GM19324 (cell line): ENCODE data around the gene XCL2.
A peak's percentile ranks its signal among the peaks of the same experiment; 100 is the strongest.
"Not testable (repeated sequence)": the region's sequence is repeated elsewhere in the genome, so short reads cannot be mapped to it uniquely, and the experiment has no call there.

Experiments
- ATAC-seq: cut with Tn5 transposase; IDR thresholded peaks from one replicate; pipeline ENCODE4 v1.9.1; 2021; ENCODE audit warnings: mild to moderate bottlenecking, moderate library complexity; ENCODE audit not compliant: unreplicated experiment, low FRiP score

Gene XCL2

DNA sequence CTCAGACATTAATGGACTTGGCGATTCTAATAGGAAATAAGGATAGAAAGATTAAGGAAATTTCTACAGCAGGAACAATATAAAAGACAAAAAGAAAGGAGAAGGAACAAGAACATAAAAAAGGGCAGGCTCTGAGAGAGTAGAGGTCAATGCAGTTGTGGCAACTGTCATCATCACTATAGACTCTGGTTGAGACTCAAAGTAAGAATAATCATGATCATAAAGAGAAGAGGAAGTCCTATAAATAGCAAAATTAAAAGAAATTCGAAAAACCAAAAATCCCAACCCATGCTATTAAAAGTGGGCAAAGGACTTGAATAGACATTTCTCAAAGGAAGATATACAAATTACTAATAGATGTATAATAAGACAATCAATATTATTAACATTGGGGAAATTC, 18.2 kb upstream of the XCL2 start:
- no peak for ATAC-seq

DNA sequence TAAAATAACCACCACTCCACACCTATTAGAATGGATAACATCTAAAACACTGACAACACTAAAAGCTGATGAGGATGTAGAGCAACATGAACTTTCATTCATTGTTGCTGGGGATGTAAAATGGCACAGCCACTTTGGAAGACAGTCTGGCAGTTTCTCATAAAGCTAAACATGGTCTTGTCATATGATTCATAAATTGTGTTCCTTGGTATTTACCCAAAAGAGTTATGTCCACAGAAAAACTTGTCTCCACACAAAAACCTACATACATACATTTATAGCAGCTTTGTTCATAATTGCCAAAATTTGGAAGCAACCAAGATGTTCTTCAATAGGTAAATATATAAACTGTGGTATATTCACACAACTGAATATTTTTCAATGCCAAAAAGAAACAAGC, 16.6 kb upstream of the XCL2 start:
- no peak for ATAC-seq

DNA sequence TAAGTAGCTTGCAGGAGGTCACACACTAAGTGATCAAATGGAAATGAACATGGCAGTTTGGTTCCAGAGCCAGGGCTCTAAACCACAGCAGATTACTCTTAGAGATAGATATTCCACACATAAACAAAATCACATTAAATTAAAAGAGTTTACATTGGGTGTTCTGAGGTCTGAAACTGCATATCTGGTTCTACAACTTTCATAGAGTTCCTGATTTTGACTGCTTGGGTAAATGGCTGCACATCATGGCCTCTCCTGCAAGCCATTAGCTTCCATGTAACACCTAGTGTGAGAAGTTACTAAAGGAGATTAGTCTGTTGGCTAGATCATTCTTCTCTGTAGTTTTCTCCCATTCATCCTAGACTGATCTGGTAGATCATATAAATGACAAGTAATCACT, 12.8 kb upstream of the XCL2 start:
- ATAC-seq: no peak

DNA sequence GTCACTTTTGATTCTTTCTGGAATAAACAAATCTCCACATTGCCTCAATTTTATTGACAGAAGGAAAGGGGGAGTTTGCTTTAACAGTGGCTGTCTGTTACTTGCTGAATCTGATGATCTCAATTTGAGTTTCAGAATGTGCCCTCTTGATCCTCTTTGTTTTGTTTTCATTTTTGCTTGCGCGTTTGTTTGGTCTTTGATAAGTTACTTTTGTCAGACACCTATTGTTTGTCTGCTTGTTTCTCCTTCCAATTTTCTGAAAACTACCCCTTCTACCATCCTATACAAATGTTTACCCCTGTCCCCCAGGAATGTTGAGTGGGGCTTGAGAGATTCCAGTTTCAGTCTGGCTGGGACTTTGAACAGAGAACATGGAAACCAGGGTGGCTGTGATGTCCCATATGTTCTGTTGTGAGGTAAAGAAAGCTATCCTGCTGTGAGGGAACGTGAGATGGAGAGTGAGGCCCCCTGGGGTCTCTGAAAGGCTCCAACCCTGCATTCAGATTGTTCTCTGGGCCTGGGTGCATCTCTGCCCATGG, 11.8 kb upstream of the XCL2 start:
- no peak for ATAC-seq

DNA sequence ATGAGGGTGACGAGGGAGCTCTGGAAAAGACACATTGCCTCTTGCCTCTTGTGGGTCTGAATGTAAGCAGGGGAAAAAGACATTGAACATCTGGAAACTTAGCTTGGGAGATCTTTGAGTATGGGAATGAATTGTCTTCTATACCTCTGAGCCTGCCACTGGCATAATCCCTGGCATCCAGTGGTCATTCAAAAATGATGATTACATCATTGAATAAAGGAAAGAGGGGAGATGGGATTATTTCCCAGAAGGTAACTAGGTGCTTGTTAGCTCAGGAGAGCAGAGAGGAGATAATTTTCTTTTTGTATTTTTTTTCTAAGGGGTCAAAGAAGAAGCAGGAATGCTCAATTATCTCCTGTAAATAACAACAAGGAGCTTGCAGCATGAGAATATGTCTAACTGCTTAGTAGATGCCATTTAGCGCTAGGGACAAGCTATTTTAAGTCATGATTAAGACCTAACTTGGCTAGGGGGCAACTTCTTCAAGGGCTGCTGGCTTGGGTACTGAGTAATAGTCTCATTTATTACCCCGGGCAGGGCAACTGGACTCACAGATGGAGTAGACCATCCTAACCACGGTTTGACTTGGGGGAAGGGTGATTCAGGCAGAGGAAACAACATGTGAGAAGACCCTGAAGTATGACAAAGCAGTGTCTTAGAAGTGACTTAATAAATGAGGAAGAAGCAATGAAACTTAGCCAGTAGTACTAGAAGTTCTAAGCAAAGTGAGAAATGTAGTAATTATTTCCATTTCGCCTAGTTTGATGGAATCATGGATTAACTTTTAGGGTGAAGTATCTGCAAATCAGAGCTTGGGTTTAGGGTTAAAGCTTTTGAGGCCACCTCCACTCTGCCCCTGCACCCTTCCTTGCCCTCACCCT, 11.0 kb upstream of the XCL2 start:
- no peak for ATAC-seq

DNA sequence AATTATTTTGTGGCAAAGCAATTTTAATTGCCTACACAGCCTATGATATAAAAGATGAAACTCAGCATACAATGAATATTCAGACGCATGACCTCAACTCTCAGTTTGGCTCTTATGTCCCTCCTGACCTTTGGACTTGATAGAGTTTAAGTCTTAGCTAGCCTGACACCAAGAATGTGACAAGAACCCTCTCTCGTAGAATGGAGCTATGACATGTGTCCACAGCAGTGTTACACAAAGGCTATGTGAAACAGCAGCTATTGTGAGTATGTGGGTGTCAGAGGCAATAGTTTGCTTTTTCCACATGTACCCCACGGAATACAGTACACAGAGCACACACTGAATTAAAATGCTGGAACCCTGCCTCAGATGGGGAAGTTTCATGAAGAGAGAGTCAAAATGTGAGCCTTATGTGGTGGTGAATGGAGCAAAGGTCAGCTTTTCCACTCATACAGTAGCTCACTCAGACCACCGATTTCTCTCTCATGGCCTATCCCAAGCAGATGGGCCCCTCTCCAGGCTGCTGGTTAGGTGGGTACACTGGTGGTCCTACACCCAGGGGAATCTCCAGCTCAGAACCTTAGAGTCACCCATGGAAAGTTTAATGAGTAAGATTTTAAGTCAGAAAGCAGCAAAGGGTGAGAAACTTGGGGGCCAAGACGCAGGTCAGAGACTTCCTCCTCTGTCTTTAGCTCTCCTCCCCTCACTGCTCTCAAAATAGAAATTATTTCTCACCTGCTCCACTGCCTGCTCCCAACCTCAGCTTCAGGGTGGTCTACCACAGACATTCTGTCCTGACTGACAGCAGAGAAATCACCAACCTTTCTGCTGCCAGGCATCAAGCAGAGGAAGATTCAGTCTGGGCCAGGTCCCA, 10.1 kb upstream of the XCL2 start:
- peak; percentile 45 for ATAC-seq

DNA sequence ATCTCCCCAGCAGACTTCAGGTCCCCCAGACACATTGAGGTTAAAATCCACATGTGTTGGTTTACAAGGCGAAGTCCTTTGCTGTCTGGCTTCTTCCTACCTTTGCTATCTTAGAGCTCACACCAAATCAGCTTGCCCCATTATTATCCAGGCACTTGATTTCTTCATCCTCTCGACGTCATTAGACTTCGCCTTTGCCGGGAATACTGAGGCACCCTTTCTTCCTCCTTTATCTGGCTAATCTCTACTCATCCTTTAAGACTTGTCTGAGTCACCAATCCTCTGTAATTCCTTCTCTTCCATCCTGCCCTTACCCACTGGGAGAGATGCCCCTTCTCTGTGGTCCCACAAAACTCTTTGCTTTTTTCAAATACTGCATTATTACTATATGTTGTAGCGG, 9.2 kb upstream of the XCL2 start:
- ATAC-seq: no peak

DNA sequence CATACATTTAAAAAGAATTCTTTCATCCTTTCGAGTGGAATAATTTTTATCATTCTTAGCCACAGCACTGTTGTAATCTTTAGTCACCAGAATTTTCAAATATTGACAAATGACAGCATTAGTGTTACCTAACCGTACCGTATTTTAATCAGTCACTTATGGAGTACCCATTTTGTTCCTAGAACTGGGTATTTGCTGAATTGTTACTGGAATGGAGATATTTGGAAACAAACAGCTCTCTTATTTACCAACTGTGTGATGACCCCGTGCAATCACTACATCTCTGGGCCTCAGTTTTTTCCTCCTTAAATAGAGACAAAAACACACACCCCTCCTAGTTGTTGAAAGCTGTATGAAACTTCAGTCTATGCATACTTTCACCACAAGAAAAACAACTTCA, 7.9 kb upstream of the XCL2 start:
- no peak for ATAC-seq

DNA sequence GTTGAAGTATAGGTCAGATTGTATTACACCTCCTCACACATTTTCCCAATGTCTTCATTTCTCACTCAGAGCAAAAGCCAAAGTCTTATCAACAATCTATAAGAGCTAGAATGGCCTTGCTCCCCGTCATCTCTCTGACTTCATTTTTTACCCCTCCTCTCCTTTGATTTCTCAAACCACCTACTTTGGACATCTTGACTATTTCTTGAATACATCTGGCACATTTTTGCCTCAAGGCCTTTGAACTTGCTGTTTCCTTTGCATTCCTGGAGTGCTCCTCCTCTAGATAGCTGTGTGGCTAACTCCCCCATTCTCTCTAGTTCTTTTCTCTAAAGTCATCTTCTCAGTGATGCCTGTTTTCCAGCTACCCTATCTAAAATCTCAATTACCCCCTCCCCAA, 7.2 kb upstream of the XCL2 start:
- no peak for ATAC-seq

DNA sequence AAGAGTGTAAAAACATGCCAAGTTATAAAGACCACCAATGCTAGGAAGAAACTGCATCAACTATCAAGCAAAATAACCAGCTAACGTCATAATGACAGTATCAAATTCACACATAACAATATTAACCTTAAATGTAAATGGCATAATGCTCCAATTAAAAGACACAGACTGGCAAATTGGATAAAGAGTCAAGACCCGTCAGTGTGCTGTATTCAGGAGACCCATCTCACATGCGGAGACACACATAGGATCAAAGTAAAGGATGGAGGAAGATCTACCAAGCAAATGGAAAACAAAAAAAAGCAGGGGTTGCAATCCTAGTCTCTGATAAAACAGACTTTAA, 2.7 kb upstream of the XCL2 start:
- ATAC-seq: not testable (repeated sequence)

DNA sequence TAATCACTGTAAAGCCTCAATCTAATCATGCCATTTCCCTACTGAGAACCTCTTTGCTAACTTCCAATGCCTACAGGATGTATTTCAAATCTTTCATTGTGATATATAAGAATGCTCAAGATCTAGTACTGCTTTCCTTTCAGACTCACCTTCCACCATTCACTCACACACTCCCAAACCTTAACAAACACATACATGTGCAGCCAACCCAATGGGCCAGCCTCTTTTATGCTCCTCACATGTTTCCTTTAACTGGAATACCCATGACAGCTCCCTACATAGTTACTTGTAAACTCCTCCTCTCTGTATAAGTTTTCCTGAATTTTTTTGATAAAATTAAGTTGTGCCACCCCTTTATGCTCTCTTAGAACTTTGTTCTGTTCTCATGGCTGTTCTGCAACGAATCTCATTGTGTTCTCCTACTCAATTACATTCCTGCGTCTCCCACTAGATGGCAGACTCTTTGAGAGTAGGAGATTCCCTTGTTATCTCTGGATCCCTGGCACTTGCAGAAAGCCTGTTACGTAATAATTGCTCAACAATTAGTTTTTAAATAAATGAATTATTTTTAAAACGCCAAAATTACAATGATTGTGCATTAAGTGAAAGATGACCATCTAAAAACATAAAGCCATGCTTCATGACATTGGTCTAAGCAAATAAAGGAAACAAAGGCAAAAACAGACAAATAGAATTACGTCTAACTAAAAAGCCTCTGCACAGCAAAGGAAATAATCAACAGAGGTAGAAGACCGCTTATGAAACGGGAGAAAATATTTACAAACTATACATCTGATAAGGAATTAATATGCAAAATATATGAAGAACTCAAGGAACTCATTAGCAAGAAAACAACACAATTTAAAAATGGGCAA, 2.1 kb upstream of the XCL2 start:
- not testable (repeated sequence) for ATAC-seq

DNA sequence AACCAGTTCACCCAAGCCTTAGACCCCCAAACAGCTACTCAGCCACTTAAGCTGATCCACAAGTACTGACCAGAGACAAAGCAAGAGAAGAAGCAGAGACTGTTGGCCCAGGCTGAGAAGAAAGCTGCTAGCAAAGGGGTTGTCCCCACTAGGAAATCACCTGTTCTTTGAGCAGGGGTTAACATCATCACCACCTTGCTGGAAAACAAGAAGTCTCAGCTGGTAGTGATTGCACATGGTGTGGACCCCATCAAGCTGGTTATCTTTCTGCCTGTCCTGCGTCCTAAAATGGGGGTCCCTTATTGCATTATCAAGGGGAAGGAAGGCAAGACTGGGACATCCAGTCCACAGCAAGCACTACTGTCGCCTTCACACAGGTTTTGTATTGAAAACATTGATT, 819 bp downstream of the XCL2 start:
- not testable (repeated sequence) for ATAC-seq

DNA sequence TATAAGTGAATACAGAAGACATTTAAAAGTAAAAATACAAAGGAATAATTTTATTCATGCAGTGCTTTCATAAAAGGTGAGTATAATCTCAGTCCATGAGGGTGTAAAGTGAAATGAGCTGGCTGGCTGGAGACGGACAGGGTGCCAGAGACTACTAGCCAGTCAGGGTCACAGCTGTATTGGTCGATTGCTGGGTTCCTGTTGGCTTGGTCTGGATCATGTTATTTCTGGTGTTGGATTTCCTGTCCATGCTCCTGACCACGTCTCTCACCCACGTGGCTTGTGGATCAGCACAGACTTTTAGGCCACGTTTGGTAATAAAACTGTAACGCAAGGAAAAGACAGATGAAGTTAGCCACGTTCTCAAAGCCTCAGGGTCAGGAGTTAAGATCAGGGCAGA, 3.0 kb downstream of the XCL2 start:
- ATAC-seq: not testable (repeated sequence)

DNA sequence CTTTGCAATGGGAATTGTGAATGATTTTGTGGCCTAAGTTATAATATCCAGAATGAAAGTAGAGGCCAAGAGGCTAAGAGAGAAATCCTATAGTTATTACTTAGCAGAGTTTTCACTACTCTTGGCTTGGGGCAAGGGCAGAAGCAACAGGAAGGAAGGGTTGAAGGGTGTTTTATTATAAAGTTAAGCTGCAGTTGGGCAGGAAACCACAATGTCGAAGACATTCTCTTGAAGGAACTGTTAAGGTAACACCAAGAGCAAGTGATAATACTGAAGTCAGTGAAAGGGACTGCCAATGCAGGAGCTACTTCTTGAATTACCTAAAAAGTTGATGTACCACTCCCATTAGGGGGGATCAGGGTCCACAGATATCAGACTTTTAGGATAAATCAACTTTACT, 8.3 kb downstream of the XCL2 start:
- no peak for ATAC-seq

DNA sequence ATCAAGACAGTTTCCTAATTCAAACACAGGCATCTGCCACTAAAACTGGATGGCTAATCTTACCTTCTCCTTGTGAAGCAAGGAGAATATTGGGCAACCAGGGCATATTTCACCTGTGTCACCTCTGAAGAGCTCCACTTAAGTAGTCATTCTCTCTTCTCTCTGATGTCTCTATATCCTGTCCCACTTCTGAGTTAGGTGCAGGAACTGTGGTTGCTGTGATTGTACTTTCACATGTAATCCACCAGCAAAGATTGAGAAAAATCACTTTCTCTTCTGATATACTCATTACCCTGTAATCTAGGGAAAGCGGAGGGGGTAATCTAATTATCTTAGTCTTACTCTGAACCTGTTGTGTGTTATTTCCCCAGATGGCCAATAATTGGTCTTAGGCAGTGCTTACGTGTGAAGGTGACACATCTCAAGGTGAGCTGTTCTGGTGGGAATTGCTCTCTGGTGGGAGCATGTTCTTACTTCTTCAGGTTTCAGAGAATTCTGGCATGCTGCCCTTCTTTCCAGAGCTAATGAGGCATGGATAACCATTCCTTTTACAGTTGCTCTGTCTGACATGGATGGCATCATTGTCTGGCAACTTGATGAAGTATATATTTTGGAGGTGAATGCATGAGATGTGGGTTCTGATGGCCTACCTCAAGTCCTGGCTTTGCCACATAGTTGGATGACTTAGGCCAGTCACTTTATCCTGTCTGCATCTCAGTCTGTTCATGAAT, 12.0 kb downstream of the XCL2 start:
- no peak for ATAC-seq

DNA sequence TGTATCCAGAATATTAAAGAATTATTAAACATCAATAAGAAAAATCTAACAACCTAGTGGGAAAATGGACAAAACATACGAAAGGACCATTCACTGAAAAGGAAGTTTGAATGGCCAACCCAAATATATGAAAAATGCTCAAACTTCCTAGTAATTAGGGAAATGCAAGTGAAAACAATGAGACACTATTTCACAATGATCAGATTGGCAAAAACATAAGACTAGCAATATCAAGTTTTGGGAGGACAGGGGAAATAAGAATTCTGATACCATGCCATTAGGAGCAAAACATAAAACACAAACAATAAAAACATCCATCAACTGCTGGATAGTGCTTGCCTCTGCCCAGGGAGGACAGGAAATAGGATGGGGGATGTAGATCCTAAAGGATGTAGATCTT, 14.3 kb downstream of the XCL2 start:
- ATAC-seq: no peak

DNA sequence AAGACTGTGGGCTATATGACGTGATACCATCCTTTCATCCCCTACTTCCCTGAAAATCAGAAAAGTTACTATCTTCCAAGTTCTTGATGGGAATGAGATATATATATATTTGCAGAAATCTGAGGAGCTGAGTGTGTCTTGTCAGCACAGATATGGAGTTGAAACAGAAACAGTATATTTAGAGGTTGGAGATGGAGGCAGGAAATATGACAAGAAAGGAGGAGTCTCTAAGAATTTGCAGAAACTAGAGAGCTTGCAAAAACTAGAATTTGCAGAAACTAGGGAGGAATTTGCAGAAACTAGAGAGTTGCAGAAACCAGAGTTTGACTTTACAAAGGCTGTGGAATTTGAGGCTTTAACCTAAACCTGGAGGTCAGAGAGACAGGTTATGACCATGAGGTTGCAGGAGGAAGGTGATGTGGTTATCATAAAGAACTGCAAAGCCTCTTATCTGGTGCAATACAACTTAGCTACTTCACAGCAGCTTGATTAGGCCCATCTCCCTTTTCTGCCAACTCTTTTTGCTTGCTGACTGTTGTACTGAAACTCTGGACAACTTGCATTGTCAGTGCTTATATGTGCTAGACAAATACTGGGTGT, 22.3 kb downstream of the XCL2 start:
- ATAC-seq: no peak

DNA sequence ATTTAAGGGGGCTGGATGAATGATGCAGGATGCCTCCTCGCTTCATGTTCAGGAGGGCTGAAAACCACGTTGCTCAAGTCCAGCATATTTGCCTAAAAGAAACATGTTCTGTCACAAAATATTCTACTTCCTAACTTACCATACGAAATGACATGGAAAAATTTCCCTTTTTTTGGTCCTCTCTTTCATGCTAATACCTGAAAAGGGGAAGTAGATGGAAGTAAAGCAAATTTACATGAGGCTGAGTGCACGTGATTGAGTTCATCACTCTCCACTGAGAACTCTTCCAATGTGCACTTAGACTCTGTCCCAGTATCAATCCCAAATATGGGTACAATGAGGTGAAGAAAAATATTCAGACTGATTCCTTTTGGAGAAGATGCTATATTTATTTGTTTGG, 23.0 kb downstream of the XCL2 start:
- ATAC-seq: no peak

DNA sequence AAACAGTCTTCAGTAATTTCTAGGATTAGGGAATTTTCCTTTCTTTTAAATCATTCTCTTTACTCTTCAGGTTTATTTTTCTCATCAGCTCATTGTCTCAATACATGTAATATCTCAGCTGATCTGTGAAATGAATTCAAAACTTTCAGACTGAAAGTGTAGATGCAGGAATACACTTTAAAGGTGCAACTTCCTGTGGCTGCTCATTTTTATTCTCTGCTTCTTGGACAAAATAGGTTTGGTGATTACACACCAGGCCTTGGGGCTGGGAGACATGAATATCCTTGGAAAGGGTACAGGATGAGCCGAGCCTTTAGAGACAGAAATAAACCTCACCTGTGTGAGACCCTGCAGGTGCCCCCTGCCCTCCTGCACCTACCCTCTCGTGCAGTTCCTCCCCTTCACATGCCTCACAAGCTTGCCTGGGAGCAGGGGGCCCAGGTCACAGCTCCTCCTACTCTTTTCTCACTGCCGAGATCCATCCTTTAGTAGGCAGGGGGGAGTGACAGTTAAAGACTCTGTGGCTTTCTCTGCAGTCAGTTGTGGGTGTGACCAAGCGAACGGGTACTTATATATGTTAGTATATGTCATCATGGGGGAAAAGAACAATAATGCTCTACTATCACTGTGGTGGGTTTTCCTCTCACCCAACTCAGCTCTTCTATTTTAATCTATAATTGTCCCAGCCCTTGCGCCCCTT, 23.6 kb downstream of the XCL2 start:
- no peak for ATAC-seq
